HepG2 (cell line): ENCODE results near the gene UBE2C. TPM values are rescaled to one million over a fixed set of nuclear protein-coding genes. Genes with fewer than 3 reads are reported as not detected.

Experiments used
- CAMTA2 ChIP-seq: sonication (generic); formaldehyde crosslinking; IDR thresholded peaks from 2 replicates; pipeline ENCODE4 v1.4.0; 2020; ENCODE audit warnings: mild to moderate bottlenecking, missing genetic modification reagents, borderline replicate concordance
- CBX2 ChIP-seq, 2 experiments: fragments of 200-600 bp in 1 of 2; sonication (generic); formaldehyde crosslinking in 1 of 2; IDR thresholded peaks; 2 replicates each; pipeline versions ENCODE4 v1.7.0 to v1.8.1; 2018 to 2022; ENCODE audit warnings: low read depth in 2 of 2, low read length in 1 of 2, mild to moderate bottlenecking in 1 of 2, missing genetic modification reagents in 1 of 2
- FOXC1 ChIP-seq: sonication (generic); formaldehyde crosslinking; IDR thresholded peaks from 2 replicates; pipeline ENCODE4 v1.8.0; 2022; ENCODE audit warnings: mild to moderate bottlenecking, missing genetic modification reagents, borderline replicate concordance
- FOXP1 ChIP-seq, 2 experiments: fragments of 450-650 bp in 1 of 2; IDR thresholded peaks; 2 replicates each; pipeline ENCODE4 v1.6.1; 2017 to 2018; ENCODE audit warnings: antibody characterized with exemption in 1 of 2
- GLI4 ChIP-seq: sonication (generic); formaldehyde crosslinking; IDR thresholded peaks from 2 replicates; pipeline ENCODE4 v1.5.1; 2020; ENCODE audit warnings: missing genetic modification reagents, mild to moderate bottlenecking, moderate library complexity, borderline replicate concordance
- HCFC1 ChIP-seq: fragments of 150-350 bp; IDR thresholded peaks from 2 replicates; pipeline ENCODE4 v1.6.1; 2014; ENCODE audit warnings: low read depth, low read length
- HES4 ChIP-seq: sonication (generic); formaldehyde crosslinking; IDR thresholded peaks from 2 replicates; pipeline ENCODE4 v1.9.0; 2021; ENCODE audit warnings: mild to moderate bottlenecking, missing genetic modification reagents, borderline replicate concordance
- HHEX ChIP-seq: IDR thresholded peaks from 2 replicates; pipeline ENCODE4 v1.6.1; 2016; ENCODE audit warnings: control low read depth
- HNRNPK ChIP-seq: fragments of 200-400 bp; formaldehyde crosslinking; IDR thresholded peaks from 2 replicates; pipeline ENCODE4 v1.6.1; 2018; ENCODE audit warnings: low read length, low read depth, moderate library complexity, mild to moderate bottlenecking; ENCODE audit not compliant: poor library complexity, severe bottlenecking
- ISX ChIP-seq: sonication (generic); formaldehyde crosslinking; conservative IDR thresholded peaks from 2 replicates; pipeline ENCODE4 v1.5.0; 2020; ENCODE audit warnings: missing genetic modification reagents
- JUN ChIP-seq: sonication (generic); formaldehyde crosslinking; IDR thresholded peaks from 2 replicates; pipeline ENCODE4 v1.4.0; 2020; ENCODE audit warnings: mild to moderate bottlenecking, missing genetic modification reagents
- KAT7 ChIP-seq: IDR thresholded peaks from 2 replicates; pipeline ENCODE4 v1.6.1; 2018; ENCODE audit warnings: borderline replicate concordance, missing compliant biosample characterization
- MAF1 ChIP-seq: sonication (generic); formaldehyde crosslinking; IDR thresholded peaks from 2 replicates; pipeline ENCODE4 v1.5.0; 2020; ENCODE audit warnings: missing genetic modification reagents, borderline replicate concordance
- NR2C2 ChIP-seq: sonication (generic); formaldehyde crosslinking; IDR thresholded peaks from 2 replicates; pipeline ENCODE4 v1.4.0; 2020; ENCODE audit warnings: missing genetic modification reagents, mild to moderate bottlenecking, moderate library complexity, borderline replicate concordance
- PAX8 ChIP-seq: sonication (generic); formaldehyde crosslinking; IDR thresholded peaks from 2 replicates; pipeline ENCODE4 v1.8.0; 2022; ENCODE audit warnings: mild to moderate bottlenecking, missing genetic modification reagents, borderline replicate concordance
- PPARG ChIP-seq: conservative IDR thresholded peaks from 2 replicates; pipeline ENCODE4 v1.6.1; 2016; ENCODE audit warnings: missing biosample characterization, missing genetic modification reagents
- RBAK ChIP-seq: sonication (generic); formaldehyde crosslinking; IDR thresholded peaks from 2 replicates; pipeline ENCODE4 v1.5.1; 2020; ENCODE audit warnings: mild to moderate bottlenecking, missing genetic modification reagents
- SMAD3 ChIP-seq: sonication (generic); formaldehyde crosslinking; IDR thresholded peaks from 2 replicates; pipeline ENCODE4 v1.4.0; 2020; ENCODE audit warnings: missing genetic modification reagents
- SMARCE1 ChIP-seq: fragments of 450-650 bp; IDR thresholded peaks from 2 replicates; pipeline ENCODE4 v1.6.1; 2017; ENCODE audit warnings: borderline replicate concordance
- SP5 ChIP-seq: IDR thresholded peaks from 2 replicates; pipeline ENCODE4 v1.6.1; 2016; ENCODE audit warnings: low read depth, borderline replicate concordance
- XRCC5 ChIP-seq: fragments of 200-400 bp; formaldehyde crosslinking; optimal IDR thresholded peaks from 2 replicates; pipeline ENCODE3; 2017; ENCODE audit warnings: mild to moderate bottlenecking, low read length
- ZBTB37 ChIP-seq: sonication (generic); formaldehyde crosslinking; IDR thresholded peaks from 2 replicates; pipeline ENCODE4 v1.4.0; 2020; ENCODE audit warnings: mild to moderate bottlenecking, missing genetic modification reagents
- ZNF263 ChIP-seq: sonication (generic); formaldehyde crosslinking; IDR thresholded peaks from 2 replicates; pipeline ENCODE4 v1.4.0; 2020; ENCODE audit warnings: missing genetic modification reagents
- ZNF354B ChIP-seq: sonication (generic); formaldehyde crosslinking; IDR thresholded peaks from 2 replicates; pipeline ENCODE4 v1.8.0; 2022; ENCODE audit warnings: mild to moderate bottlenecking, missing genetic modification reagents
- polyA plus RNA-seq, 8 experiments: library from polyadenylated mRNA; depleted of rRNA in 3 of 8; stranded (reverse) in 7 of 8; unstranded in 1 of 8; fragments of >200 nt; fragmentation: Illumina TruSeq in 4 of 8; extraction: Trizol in 4 of 8; gene quantifications; 2 replicates each; pipeline versions ENCODE4 v1.2.1 to v1.2.3, GENCODE V29; 2011 to 2016; ENCODE audit warnings: low read depth in 4 of 8, missing spikeins in 1 of 8, mixed read lengths in 1 of 8; ENCODE audit not compliant: insufficient read depth in 1 of 8
- total RNA-seq, 5 experiments: library from RNA; depleted of rRNA; stranded (reverse); fragments of >200 nt; fragmentation: Illumina TruSeq; extraction: Trizol; gene quantifications; 2 replicates each; pipeline ENCODE4 v1.2.3, GENCODE V29; 2016; ENCODE audit warnings: low read depth in 1 of 5
- TF ChIP-seq, protein P1 (sequence below): sonication (generic); formaldehyde crosslinking; IDR thresholded peaks from 2 replicates; pipeline ENCODE4 v1.5.0; 2020; ENCODE audit warnings: mild to moderate bottlenecking, missing genetic modification reagents

Gene UBE2C
- total and polyA plus RNA-seq, 2 of the 13 experiments (the other 11 are each of a cell fraction or from before 2014, with no cell fraction given): 100 to 123 TPM

GRCh38 chr20:45833030-45833882 is 20.8 kb downstream of the UBE2C start, which contains the start of gene SNX21 (continued):
- TF ChIP-seq PAX8 (CRISPR knock-in tag) (0 out of 2 replicates have a peak, but pooled peaks have one; percentile 16), KAT7 (CRISPR knock-in tag) (no peak; the same call in 1 of the 2 replicates), HHEX (CRISPR knock-in tag) (peak; percentile 38; the same call in 1 of the 2 replicates), ZBTB37 (CRISPR knock-in tag) (no peak), SMAD3 (CRISPR knock-in tag) (no peak), HNRNPK (peak; percentile 70), HES4 (CRISPR knock-in tag) (peak; percentile 12; the same call in 1 of the 2 replicates), SMARCE1 (no peak), SP5 (CRISPR knock-in tag) (peak; percentile 94), CAMTA2 (CRISPR knock-in tag) (no peak), XRCC5 (peak; percentile 59), ZNF354B (CRISPR knock-in tag) (0 out of 2 replicates have a peak, but pooled peaks have one; percentile 42), HCFC1 (no peak), RBAK (0 out of 2 replicates have a peak, but pooled peaks have one; percentile 8), FOXC1 (CRISPR knock-in tag) (0 out of 2 replicates have a peak, but pooled peaks have one; percentile 21), PPARG (CRISPR knock-in tag) (no peak), JUN (peak; percentile 68), NR2C2 (CRISPR knock-in tag) (no peak; the same call in 1 of the 2 replicates), GLI4 (CRISPR knock-in tag) (peak; percentile 9; the same call in 1 of the 2 replicates), ZNF263 (CRISPR knock-in tag) (peak; percentile 95), MAF1 (CRISPR knock-in tag) (no peak; the same call in 1 of the 2 replicates), ISX (CRISPR knock-in tag) (peak; percentile 84; the same call in 1 of the 2 replicates), FOXP1 (IDR thresholded peaks at IDR 0.05) (no peak), FOXP1 (CRISPR knock-in tag; IDR thresholded peaks at IDR 0.05) (no peak), CBX2 (IDR thresholded peaks at IDR 0.05; ENCODE audit: low read depth, low read length) (no peak), CBX2 (CRISPR knock-in tag; IDR thresholded peaks at IDR 0.05; ENCODE audit: low read depth) (no peak)
- TF ChIP-seq, protein P1, sequence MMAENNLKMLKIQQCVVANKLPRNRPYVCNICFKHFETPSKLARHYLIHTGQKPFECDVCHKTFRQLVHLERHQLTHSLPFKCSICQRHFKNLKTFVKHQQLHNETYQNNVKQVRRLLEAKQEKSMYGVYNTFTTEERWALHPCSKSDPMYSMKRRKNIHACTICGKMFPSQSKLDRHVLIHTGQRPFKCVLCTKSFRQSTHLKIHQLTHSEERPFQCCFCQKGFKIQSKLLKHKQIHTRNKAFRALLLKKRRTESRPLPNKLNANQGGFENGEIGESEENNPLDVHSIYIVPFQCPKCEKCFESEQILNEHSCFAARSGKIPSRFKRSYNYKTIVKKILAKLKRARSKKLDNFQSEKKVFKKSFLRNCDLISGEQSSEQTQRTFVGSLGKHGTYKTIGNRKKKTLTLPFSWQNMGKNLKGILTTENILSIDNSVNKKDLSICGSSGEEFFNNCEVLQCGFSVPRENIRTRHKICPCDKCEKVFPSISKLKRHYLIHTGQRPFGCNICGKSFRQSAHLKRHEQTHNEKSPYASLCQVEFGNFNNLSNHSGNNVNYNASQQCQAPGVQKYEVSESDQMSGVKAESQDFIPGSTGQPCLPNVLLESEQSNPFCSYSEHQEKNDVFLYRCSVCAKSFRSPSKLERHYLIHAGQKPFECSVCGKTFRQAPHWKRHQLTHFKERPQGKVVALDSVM (CRISPR knock-in tag): peak; percentile 79
